ENCODE results near the gene TSPY8. TPM values are rescaled to one million over a fixed set of nuclear protein-coding genes. Genes with fewer than 3 reads are reported as not detected.
"Not testable (repeated sequence)": the region's sequence is repeated elsewhere in the genome, so short reads cannot be mapped to it uniquely, and the experiment has no call there.

Gene TSPY8
- total RNA-seq: not detected in 2 replicates

GRCh38 chrY:9357497-9357896 is at the start of gene TSPY8:
Gene TSPY8 (plus strand): TSS chrY:9357797. CDS start chrY:9357843, 46 bp downstream.
- DNase-seq (ENCODE audit: low read depth in 2 of 2): not testable (repeated sequence)

GRCh38 chrY:9320996-9321395 is 36.6 kb upstream of the TSPY8 start:
- no peak for DNase-seq (ENCODE audit: low read depth in 2 of 2)

GRCh38 chrY:9337164-9337563 is 20.4 kb upstream of the TSPY8 start, which contains the start of gene TSPY4:
Gene TSPY4 (plus strand): TSS chrY:9337464. CDS start chrY:9337510, 46 bp downstream.
- DNase-seq (ENCODE audit: low read depth in 2 of 2): not testable (repeated sequence)

- not testable (repeated sequence) for DNase-seq (ENCODE audit: low read depth in 2 of 2)
Observed at GRCh38 chrY:9396527-9396926, 38.9 kb downstream of the TSPY8 start.

GRCh38 chrY:9398121-9398520 is 40.5 kb downstream of the TSPY8 start, which contains the start of gene TSPY3:
Gene TSPY3 (plus strand): TSS chrY:9398421. CDS start chrY:9398467, 46 bp downstream.
- DNase-seq (ENCODE audit: low read depth in 2 of 2): not testable (repeated sequence)

Other genes starting within 250 kb of the TSPY8 start
- gene TSPY4, start 20.3 kb upstream of the TSPY8 start, total RNA-seq: not detected in 2 replicates
- not detected in 2 replicates for gene TSPY3, start 40.6 kb downstream of the TSPY8 start, total RNA-seq
- not detected in 2 replicates for gene TSPY1, start 109.2 kb downstream of the TSPY8 start, total RNA-seq
- gene TSPY9, start 129.5 kb downstream of the TSPY8 start, total RNA-seq: not detected in 2 replicates
- gene TSPY10, start 170.1 kb downstream of the TSPY8 start, total RNA-seq: not detected in 2 replicates